DOHH2 (cell line): ENCODE measurements around the gene BUB1.
A peak's percentile ranks its signal among the peaks of the same experiment; 100 is the strongest.

ENCODE experiments used
- H3F3A ChIP-seq: fragments of 200-600 bp; sonication (generic), shearing (Covaris generic); 2 replicates; pipeline ENCODE4 v1.6.0; 2016; ENCODE audit warnings: antibody characterized with exemption, mild to moderate bottlenecking; ENCODE audit not compliant: control insufficient read depth, insufficient read depth
- H3K27ac ChIP-seq: fragments of 200-600 bp; sonication (generic); 2 replicates; pipeline ENCODE4 v1.5.1; 2014; ENCODE audit warnings: low read depth, mild to moderate bottlenecking, low read length, moderate library complexity
- H3K27me3 ChIP-seq: fragments of 200-600 bp; sonication (generic); 2 replicates; pipeline ENCODE4 v1.6.1; 2014; ENCODE audit warnings: mild to moderate bottlenecking, low read length, mixed read lengths; ENCODE audit not compliant: control insufficient read depth
- H3K36me3 ChIP-seq: fragments of 200-600 bp; sonication (generic); 2 replicates; pipeline ENCODE4 v1.6.1; 2014; ENCODE audit warnings: mild to moderate bottlenecking, low read length, moderate library complexity, mixed read lengths; ENCODE audit not compliant: control insufficient read depth
- H3K4me1 ChIP-seq: fragments of 200-600 bp; sonication (generic); 2 replicates; pipeline ENCODE4 v1.6.1; 2014; ENCODE audit warnings: mild to moderate bottlenecking, low read length, mixed read lengths; ENCODE audit not compliant: control insufficient read depth
- H3K4me2 ChIP-seq: fragments of 200-600 bp; sonication (generic); 2 replicates; pipeline ENCODE4 v1.6.0; 2014; ENCODE audit warnings: mild to moderate bottlenecking, low read length, moderate library complexity
- H3K4me3 ChIP-seq: fragments of 200-600 bp; sonication (generic); 2 replicates; pipeline ENCODE4 v1.5.1; 2014; ENCODE audit warnings: mild to moderate bottlenecking, low read length, mixed read lengths
- H3K79me2 ChIP-seq: fragments of 200-600 bp; sonication (generic); 2 replicates; pipeline ENCODE4 v1.6.1; 2014; ENCODE audit warnings: mild to moderate bottlenecking, low read length, mixed read lengths; ENCODE audit not compliant: control insufficient read depth
- H3K9me2 ChIP-seq: fragments of 200-600 bp; sonication (generic); replicated peaks from 2 replicates; pipeline ENCODE4 v1.6.1; 2014; ENCODE audit warnings: mild to moderate bottlenecking, low read length, mixed read lengths; ENCODE audit not compliant: control insufficient read depth
- H3K9me3 ChIP-seq: fragments of 200-600 bp; sonication (generic); 2 replicates; pipeline ENCODE4 v1.6.1; 2014; ENCODE audit warnings: antibody characterized with exemption, low read length, mixed read lengths; ENCODE audit not compliant: control insufficient read depth, insufficient read depth
- H4K20me1 ChIP-seq: fragments of 200-600 bp; sonication (generic); 2 replicates; pipeline ENCODE4 v1.6.0; 2014; ENCODE audit warnings: low read depth, mild to moderate bottlenecking, antibody characterized with exemption, low read length, moderate library complexity; ENCODE audit not compliant: control insufficient read depth, insufficient read depth
- CTCF ChIP-seq: fragments of 200-600 bp; sonication (generic); IDR thresholded peaks from one replicate; pipeline ENCODE4 v1.5.1; 2014; ENCODE audit warnings: antibody characterized with exemption, mild to moderate bottlenecking, low read depth, low read length; ENCODE audit not compliant: poor library complexity, severe bottlenecking
- EZH2phosphoT487 ChIP-seq: fragments of 200-600 bp; sonication (generic); IDR thresholded peaks from 2 replicates; pipeline ENCODE4 v1.6.1; 2017; ENCODE audit warnings: borderline replicate concordance, mild to moderate bottlenecking, antibody characterized with exemption, low read length, moderate library complexity, mixed read lengths

BUB1 gene

GRCh38 chr2:110678457-110679336 is 834 bp upstream of the BUB1 start:
- Histone ChIP-seq H3K4me2 (peak overlapping the region; percentile 88), H3F3A (peaks cover 18% of the 10 kb centered on the region), H4K20me1 (peaks cover 8% of the 10 kb centered on the region; the same call in 1 of the 2 replicates), H3K27ac (peak overlapping the region; percentile 84), H3K4me1 (peaks cover 33% of the 10 kb centered on the region), H3K79me2 (peaks cover 46% of the 10 kb centered on the region), H3K36me3 (peaks cover 34% of the 10 kb centered on the region), H3K27me3 (no peaks in the 10 kb centered on the region), H3K9me3 (no peaks in the 10 kb centered on the region), H3K9me2 (no peaks in the 10 kb centered on the region), H3K4me3 (peak overlapping the region; percentile 94)
- TF ChIP-seq CTCF (no peak), EZH2phosphoT487 (no peak; the same call in 1 of the 2 replicates)

GRCh38 chr2:110677080-110677479 is 783 bp downstream of the BUB1 start:
- peak overlapping the region; percentile 88 for H3K4me2 ChIP-seq
- H3K4me3 ChIP-seq = peak overlapping the region; percentile 94
- H3K27me3 ChIP-seq = no peaks in the 10 kb centered on the region
- peaks cover 62% of the 10 kb centered on the region for H3K79me2 ChIP-seq
- peak overlapping the region; percentile 84 for H3K27ac ChIP-seq
- no peaks in the 10 kb centered on the region for H3K9me3 ChIP-seq
- peaks cover 18% of the 10 kb centered on the region for H3F3A ChIP-seq
- peaks cover 50% of the 10 kb centered on the region for H3K36me3 ChIP-seq
- peaks cover 33% of the 10 kb centered on the region for H3K4me1 ChIP-seq
- H4K20me1 ChIP-seq = peaks cover 8% of the 10 kb centered on the region; the same call in 1 of the 2 replicates
- TF ChIP-seq CTCF (no peak), EZH2phosphoT487 (no peak)
- no peaks in the 10 kb centered on the region for H3K9me2 ChIP-seq

- peaks cover 71% of the 10 kb centered on the region for H3K79me2 ChIP-seq
These were observed 2.2 kb downstream of the BUB1 start for GRCh38 chr2:110675679-110676078.

More at GRCh38 chr2:110675679-110676078, 2.2 kb downstream of the BUB1 start:
- H3K36me3 ChIP-seq = peaks cover 64% of the 10 kb centered on the region
- peaks cover 33% of the 10 kb centered on the region for H3K4me1 ChIP-seq
- no peaks in the 10 kb centered on the region for H3K9me3 ChIP-seq
- H3F3A ChIP-seq = peaks cover 20% of the 10 kb centered on the region
- H3K9me2 ChIP-seq = no peaks in the 10 kb centered on the region
- TF ChIP-seq CTCF (no peak), EZH2phosphoT487 (no peak)
- H3K4me3 ChIP-seq = peak overlapping the region; percentile 94
- peaks cover 8% of the 10 kb centered on the region; the same call in 1 of the 2 replicates for H4K20me1 ChIP-seq
- H3K4me2 ChIP-seq = peak overlapping the region; percentile 88
- H3K27ac ChIP-seq = peak overlapping the region; percentile 74
- no peaks in the 10 kb centered on the region for H3K27me3 ChIP-seq
